ENCODE measurements around the gene PIK3C3.

GRCh38 chr18:42082415-42083234, 127.6 kb downstream of the PIK3C3 start:
- no peak for TF ChIP-seq BHLHE40 (IDR thresholded peaks at IDR 0.05; ENCODE audit: borderline replicate concordance)
- TF ChIP-seq L3MBTL2 (conservative IDR thresholded peaks at IDR 0.05) = no peak
- TF ChIP-seq ARNT (IDR thresholded peaks at IDR 0.05) = no peak
- no peak for TF ChIP-seq SUZ12 (IDR thresholded peaks at IDR 0.05)

Measured in HEK293T (cell line).